Fibroblast of lung (primary cell): ENCODE measurements around the gene LRRK1.

Source experiments
- CTCF ChIP-seq, 2 donors: IDR thresholded peaks in 1 of 2; conservative IDR thresholded peaks in 1 of 2; 1 replicate in 1 of 2; 2 replicates in 1 of 2; pipeline ENCODE4 v1.5.1; 2011 to 2012; ENCODE audit warnings: low read length in 2 of 2, control low read depth in 1 of 2, inconsistent platforms in 1 of 2, low read depth in 1 of 2, mild to moderate bottlenecking in 1 of 2
- EZH2 ChIP-seq: IDR thresholded peaks from 2 replicates; pipeline ENCODE4 v1.5.1; 2012; ENCODE audit warnings: low read length, control low read depth, mild to moderate bottlenecking; ENCODE audit errors: missing control alignments

GRCh38 chr15:100937171-100937570 lies 18.0 kb downstream of the LRRK1 start:
- TF ChIP-seq CTCF (conservative IDR thresholded peaks at IDR 0.05 in 1 of 2, IDR thresholded peaks at IDR 0.05 in 1 of 2; ENCODE audit: low read depth in 1 of 2, low read length in 2 of 2) (no peak), EZH2 (no peak)
